ENCODE results near the gene CAPZA1.

- TF ChIP-seq, protein P1, sequence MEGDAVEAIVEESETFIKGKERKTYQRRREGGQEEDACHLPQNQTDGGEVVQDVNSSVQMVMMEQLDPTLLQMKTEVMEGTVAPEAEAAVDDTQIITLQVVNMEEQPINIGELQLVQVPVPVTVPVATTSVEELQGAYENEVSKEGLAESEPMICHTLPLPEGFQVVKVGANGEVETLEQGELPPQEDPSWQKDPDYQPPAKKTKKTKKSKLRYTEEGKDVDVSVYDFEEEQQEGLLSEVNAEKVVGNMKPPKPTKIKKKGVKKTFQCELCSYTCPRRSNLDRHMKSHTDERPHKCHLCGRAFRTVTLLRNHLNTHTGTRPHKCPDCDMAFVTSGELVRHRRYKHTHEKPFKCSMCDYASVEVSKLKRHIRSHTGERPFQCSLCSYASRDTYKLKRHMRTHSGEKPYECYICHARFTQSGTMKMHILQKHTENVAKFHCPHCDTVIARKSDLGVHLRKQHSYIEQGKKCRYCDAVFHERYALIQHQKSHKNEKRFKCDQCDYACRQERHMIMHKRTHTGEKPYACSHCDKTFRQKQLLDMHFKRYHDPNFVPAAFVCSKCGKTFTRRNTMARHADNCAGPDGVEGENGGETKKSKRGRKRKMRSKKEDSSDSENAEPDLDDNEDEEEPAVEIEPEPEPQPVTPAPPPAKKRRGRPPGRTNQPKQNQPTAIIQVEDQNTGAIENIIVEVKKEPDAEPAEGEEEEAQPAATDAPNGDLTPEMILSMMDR (conservative IDR thresholded peaks at IDR 0.05; ENCODE audit: low read depth, low read length): no peak
- TF ChIP-seq EZH2 (IDR thresholded peaks at IDR 0.05; ENCODE audit: borderline replicate concordance, low read depth, low read length, poor library complexity, severe bottlenecking): no peak
Observed at GRCh38 chr1:112643080-112643479, 23.4 kb downstream of the CAPZA1 start.
